ENCODE results near the gene APAF1.

APAF1 gene

GRCh38 chr12:98645572-98646067 lies 530 bp downstream of the APAF1 start:
- H3K4me3 ChIP-seq (ENCODE audit: low read depth, low read length), result peak overlapping the region; percentile 96
- TF ChIP-seq, protein P1, sequence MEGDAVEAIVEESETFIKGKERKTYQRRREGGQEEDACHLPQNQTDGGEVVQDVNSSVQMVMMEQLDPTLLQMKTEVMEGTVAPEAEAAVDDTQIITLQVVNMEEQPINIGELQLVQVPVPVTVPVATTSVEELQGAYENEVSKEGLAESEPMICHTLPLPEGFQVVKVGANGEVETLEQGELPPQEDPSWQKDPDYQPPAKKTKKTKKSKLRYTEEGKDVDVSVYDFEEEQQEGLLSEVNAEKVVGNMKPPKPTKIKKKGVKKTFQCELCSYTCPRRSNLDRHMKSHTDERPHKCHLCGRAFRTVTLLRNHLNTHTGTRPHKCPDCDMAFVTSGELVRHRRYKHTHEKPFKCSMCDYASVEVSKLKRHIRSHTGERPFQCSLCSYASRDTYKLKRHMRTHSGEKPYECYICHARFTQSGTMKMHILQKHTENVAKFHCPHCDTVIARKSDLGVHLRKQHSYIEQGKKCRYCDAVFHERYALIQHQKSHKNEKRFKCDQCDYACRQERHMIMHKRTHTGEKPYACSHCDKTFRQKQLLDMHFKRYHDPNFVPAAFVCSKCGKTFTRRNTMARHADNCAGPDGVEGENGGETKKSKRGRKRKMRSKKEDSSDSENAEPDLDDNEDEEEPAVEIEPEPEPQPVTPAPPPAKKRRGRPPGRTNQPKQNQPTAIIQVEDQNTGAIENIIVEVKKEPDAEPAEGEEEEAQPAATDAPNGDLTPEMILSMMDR (IDR thresholded peaks at IDR 0.05; ENCODE audit: low read depth, low read length, missing control alignments), result no peak
- DNase-seq (ENCODE audit: low read depth), result no peak
- in situ Hi-C loops (cut with HindIII; ENCODE audit: low sequenced_read_pairs), result no loop called here

DNA sequence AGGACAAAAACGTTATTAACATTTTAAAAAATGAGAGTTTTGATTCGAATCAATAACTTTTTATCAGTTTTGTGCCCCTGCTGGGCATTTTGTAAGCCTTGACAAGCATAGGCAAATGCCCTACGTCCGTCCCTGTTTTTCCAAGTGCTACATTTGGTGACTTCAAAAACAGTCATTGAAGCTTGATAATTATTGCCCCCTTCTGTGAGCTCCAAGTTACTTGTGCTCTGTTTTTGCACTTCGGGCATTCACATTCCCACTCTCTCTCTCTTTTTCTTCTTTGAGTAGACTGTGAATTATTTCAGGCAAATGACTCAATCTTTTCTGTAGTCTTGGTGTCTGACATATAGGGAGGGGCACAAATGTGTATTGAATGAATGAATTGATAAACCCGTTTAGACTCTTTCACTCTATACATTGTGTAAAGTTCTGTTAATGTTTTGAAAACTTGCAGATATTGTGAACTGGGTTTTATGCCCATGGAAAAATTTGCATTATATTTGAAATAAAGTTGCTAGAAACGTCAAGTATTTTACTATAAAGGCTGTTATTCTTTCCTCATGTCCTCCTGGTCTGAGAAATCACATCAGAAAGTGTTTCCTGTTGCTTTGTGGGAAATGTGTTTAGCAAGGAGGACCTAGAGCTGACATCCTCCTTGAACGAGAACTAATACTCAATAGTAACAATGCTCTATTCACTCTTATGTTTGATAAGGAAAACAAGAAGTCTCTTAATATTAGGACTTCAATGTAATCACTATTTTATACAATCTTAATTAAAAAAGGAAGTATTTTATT lies 1.4 kb downstream of the APAF1 start:
- in situ Hi-C loops (cut with HindIII; ENCODE audit: low sequenced_read_pairs), result no loop called here
- DNase-seq (ENCODE audit: low read depth), result no peak
- peak overlapping the region; percentile 96 for H3K4me3 ChIP-seq (ENCODE audit: low read depth, low read length)
- TF ChIP-seq, protein P1 (IDR thresholded peaks at IDR 0.05; ENCODE audit: low read depth, low read length, missing control alignments), result no peak

DNA sequence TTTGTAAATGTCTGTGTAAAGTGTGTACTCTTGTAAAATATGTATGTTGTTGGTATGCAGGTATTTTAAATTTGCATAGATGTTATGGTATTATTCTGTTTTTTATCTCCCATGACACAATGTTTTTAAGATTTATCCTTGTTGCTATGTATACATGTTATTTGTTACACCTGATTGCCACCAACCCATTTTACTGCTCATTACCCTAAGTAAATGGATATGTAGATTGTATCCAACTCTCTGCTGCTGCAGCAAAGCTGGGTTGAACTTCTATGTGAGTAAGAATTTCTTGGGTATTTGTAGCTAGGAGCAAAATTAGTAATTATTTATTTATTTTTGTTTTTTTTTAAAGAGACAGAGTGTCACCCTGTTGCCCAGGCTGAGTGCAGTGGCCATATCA lies 6.2 kb downstream of the APAF1 start:
- H3K4me3 ChIP-seq (ENCODE audit: low read depth, low read length), result no peak overlapping the region
- in situ Hi-C loops (cut with HindIII; ENCODE audit: low sequenced_read_pairs), result no loop called here
- DNase-seq (ENCODE audit: low read depth), result no peak
- TF ChIP-seq, protein P1 (IDR thresholded peaks at IDR 0.05; ENCODE audit: low read depth, low read length, missing control alignments), result no peak

DNA sequence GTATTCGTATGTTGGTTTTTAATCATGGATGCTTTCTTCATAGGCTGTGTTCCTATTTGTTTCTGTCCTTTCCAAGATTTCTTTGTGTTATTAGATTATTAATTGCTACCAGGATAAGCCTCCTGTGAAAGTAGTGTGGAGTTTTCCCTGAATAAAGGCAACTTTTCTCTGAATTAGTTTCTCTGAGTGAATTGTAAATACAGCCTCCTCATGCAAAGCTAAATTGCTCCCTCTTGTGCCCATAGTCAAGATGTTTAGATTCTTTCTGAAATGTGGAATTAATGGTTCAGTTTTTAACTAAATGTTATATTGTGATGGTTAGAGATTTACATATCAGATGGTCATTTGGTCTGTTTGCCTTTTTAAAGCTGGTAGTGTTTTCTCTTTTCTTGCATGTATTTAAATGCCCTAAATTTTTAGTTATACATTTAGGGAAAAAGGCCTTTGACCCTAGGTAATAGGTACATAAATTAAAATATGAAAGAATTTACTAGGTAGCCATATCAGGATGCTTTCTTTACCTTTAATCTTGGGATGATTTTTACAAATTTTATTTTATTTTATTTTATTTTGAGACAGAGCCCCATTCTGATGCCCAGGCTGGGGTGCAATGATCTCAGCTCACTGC lies 8.9 kb downstream of the APAF1 start:
- H3K4me3 ChIP-seq (ENCODE audit: low read depth, low read length), result no peak overlapping the region
- peak; percentile 53 for DNase-seq (ENCODE audit: low read depth)
- TF ChIP-seq, protein P1 (IDR thresholded peaks at IDR 0.05; ENCODE audit: low read depth, low read length, missing control alignments), result peak; percentile 52
- in situ Hi-C loops (cut with HindIII; ENCODE audit: low sequenced_read_pairs), result no loop called here

- DNase-seq (ENCODE audit: low read depth), result no peak
- H3K4me3 ChIP-seq (ENCODE audit: low read depth, low read length), result no peak overlapping the region
- in situ Hi-C loops (cut with HindIII; ENCODE audit: low sequenced_read_pairs), result no loop called here
- TF ChIP-seq, protein P1 (IDR thresholded peaks at IDR 0.05; ENCODE audit: low read depth, low read length, missing control alignments), result no peak
Measured at GRCh38 chr12:98656289-98657101, 11.4 kb downstream of the APAF1 start.

- no peak overlapping the region for H3K4me3 ChIP-seq (ENCODE audit: low read depth, low read length)
- TF ChIP-seq, protein P1 (IDR thresholded peaks at IDR 0.05; ENCODE audit: low read depth, low read length, missing control alignments), result no peak
- DNase-seq (ENCODE audit: low read depth), result no peak
- in situ Hi-C loops (cut with HindIII; ENCODE audit: low sequenced_read_pairs), result no loop called here
Measured at GRCh38 chr12:98660521-98660920, 15.4 kb downstream of the APAF1 start.

All from astrocyte of the cerebellum (primary cell).